ENCODE results near the gene TGFBR2.

TGFBR2 gene

GRCh38 chr3:30577788-30578187 is 28.6 kb upstream of the TGFBR2 start:
- no peak overlapping the region for H3K4me3 ChIP-seq (ENCODE audit: low read depth, low read length)
- no peaks in the 10 kb centered on the region for H3K9me3 ChIP-seq (ENCODE audit: control insufficient read depth, insufficient read depth, low read depth, low read length)
- TF ChIP-seq ZNF184 (tag by site-specific recombination; IDR thresholded peaks at IDR 0.05), result no peak
- no peak for TF ChIP-seq KLF1 (tag by site-specific recombination; IDR thresholded peaks at IDR 0.05)
- no peak for TF ChIP-seq ZNF558 (tag by site-specific recombination; IDR thresholded peaks at IDR 0.05)
- TF ChIP-seq HOXD13 (CRISPR knock-in tag; IDR thresholded peaks at IDR 0.05; ENCODE audit: borderline replicate concordance), result no peak
- no peak for TF ChIP-seq SP2 (tag by site-specific recombination; IDR thresholded peaks at IDR 0.05)
- TF ChIP-seq ZNF138 (tag by site-specific recombination; IDR thresholded peaks at IDR 0.05; ENCODE audit: borderline replicate concordance), result no peak
- no peak for TF ChIP-seq TSHZ1 (tag by site-specific recombination; IDR thresholded peaks at IDR 0.05; ENCODE audit: borderline replicate concordance)
- no peak for TF ChIP-seq ZEB2 (tag by site-specific recombination; IDR thresholded peaks at IDR 0.05)
- TF ChIP-seq CTCF (tag by site-specific recombination; IDR thresholded peaks at IDR 0.05), result no peak
- no peak for TF ChIP-seq INSM2 (tag by site-specific recombination; IDR thresholded peaks at IDR 0.05)
- TF ChIP-seq ZNF335 (tag by site-specific recombination; conservative IDR thresholded peaks at IDR 0.05), result no peak
- TF ChIP-seq BCL11B (tag by site-specific recombination; IDR thresholded peaks at IDR 0.05; ENCODE audit: low read depth), result no peak
- no peak for TF ChIP-seq ZNF398 (tag by site-specific recombination; IDR thresholded peaks at IDR 0.05)
- TF ChIP-seq ZNF521 (tag by site-specific recombination; IDR thresholded peaks at IDR 0.05), result no peak
- no peak for TF ChIP-seq ZBTB21 (tag by site-specific recombination; IDR thresholded peaks at IDR 0.05)
- TF ChIP-seq RBAK (tag by site-specific recombination; IDR thresholded peaks at IDR 0.05), result no peak
- TF ChIP-seq ZNF423 (tag by site-specific recombination; IDR thresholded peaks at IDR 0.05), result no peak
- no peak for TF ChIP-seq ZNF341 (tag by site-specific recombination; IDR thresholded peaks at IDR 0.05; ENCODE audit: low read depth)
- TF ChIP-seq ZNF548 (tag by site-specific recombination; IDR thresholded peaks at IDR 0.05), result no peak
- H3K36me3 ChIP-seq (ENCODE audit: control insufficient read depth in 2 of 2, insufficient read depth in 1 of 2, low read length in 2 of 2), result no peaks in the 10 kb centered on the region
- no peaks in the 10 kb centered on the region for H3K4me1 ChIP-seq (ENCODE audit: control insufficient read depth, insufficient read depth, low read length)
- POLR2A ChIA-PET, result interaction anchor here (0.7 kb wide), 1 partner anchor 631 kb away, joined by 6 read pairs; no protein-coding TSS in a partner anchor
- CTCF ChIA-PET, result no interaction called here
- no peak overlapping the region for H3K27ac ChIP-seq (ENCODE audit: extremely low read depth, low read depth, low read length)

Measured in HEK293 (cell line).